D721Med (cell line): ENCODE data around the gene KRTAP10-8.
"Not testable (repeated sequence)": the region's sequence is repeated elsewhere in the genome, so short reads cannot be mapped to it uniquely, and the experiment has no call there.

Experiments used
- DNase-seq: peaks from one replicate; pipeline ENCODE4 v3.0.0; 2011; ENCODE audit warnings: low spot score; ENCODE audit not compliant: insufficient read length
- FAIRE-seq: peaks from 2 replicates; lab custom pipeline; 2011; peaks lifted over from hg19 to GRCh38; lab: Jason Lieb, UNC
- TF ChIP-seq, protein P1 (sequence below): IDR thresholded peaks from 2 replicates; pipeline ENCODE4 v1.5.1; 2012; ENCODE audit warnings: mild to moderate bottlenecking, control low read depth; ENCODE audit not compliant: insufficient read depth; ENCODE audit errors: missing control alignments

Gene KRTAP10-8

GRCh38 chr21:44603109-44603875 lies 8.6 kb upstream of the KRTAP10-8 start:
- DNase-seq (no peak), FAIRE-seq (no peak)
- TF ChIP-seq, protein P1, sequence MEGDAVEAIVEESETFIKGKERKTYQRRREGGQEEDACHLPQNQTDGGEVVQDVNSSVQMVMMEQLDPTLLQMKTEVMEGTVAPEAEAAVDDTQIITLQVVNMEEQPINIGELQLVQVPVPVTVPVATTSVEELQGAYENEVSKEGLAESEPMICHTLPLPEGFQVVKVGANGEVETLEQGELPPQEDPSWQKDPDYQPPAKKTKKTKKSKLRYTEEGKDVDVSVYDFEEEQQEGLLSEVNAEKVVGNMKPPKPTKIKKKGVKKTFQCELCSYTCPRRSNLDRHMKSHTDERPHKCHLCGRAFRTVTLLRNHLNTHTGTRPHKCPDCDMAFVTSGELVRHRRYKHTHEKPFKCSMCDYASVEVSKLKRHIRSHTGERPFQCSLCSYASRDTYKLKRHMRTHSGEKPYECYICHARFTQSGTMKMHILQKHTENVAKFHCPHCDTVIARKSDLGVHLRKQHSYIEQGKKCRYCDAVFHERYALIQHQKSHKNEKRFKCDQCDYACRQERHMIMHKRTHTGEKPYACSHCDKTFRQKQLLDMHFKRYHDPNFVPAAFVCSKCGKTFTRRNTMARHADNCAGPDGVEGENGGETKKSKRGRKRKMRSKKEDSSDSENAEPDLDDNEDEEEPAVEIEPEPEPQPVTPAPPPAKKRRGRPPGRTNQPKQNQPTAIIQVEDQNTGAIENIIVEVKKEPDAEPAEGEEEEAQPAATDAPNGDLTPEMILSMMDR, result no peak

- TF ChIP-seq, protein P1, result no peak
- FAIRE-seq (no peak), DNase-seq (no peak)
These were observed 8.0 kb upstream of the KRTAP10-8 start for GRCh38 chr21:44603911-44604310.

DNA sequence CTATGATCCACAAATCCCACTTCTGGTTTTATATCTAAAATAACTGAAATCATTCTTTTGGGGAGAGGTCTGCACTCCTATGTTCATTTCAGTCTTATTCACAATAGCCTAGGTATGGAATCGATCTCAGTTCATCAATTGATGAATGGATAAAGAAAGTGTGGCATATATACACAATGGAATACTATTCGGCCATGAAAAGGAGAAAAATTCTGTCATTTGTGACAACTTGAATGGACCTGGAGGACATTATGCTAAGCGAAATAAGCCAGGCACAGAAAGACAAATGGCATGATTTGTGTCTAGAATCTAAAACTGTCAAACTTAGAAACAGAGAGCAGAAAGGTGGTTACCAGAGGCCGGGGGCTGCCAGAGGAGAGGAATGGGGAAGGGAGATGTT lies 5.4 kb upstream of the KRTAP10-8 start:
- DNase-seq (no peak), FAIRE-seq (no peak)
- TF ChIP-seq, protein P1, result no peak

DNA sequence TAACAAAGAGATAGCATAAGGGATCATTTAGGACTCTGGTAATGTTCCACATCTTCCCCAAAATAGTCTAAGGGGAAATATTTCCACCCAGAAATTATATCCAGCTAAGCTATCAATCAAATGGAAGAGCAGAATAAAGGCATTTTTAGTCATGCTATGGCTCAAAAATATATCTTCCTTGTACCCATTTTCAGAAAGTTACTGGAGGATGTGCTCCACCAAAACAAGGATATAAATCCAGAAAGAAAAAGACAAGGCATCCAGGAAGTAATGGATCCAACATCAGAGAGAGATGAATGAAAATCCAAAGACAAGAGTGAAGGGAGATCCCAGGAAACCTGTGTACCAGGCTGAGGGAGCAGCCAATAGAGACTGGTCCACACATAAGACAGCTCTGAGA lies 2.7 kb upstream of the KRTAP10-8 start:
- TF ChIP-seq, protein P1, result no peak

DNA sequence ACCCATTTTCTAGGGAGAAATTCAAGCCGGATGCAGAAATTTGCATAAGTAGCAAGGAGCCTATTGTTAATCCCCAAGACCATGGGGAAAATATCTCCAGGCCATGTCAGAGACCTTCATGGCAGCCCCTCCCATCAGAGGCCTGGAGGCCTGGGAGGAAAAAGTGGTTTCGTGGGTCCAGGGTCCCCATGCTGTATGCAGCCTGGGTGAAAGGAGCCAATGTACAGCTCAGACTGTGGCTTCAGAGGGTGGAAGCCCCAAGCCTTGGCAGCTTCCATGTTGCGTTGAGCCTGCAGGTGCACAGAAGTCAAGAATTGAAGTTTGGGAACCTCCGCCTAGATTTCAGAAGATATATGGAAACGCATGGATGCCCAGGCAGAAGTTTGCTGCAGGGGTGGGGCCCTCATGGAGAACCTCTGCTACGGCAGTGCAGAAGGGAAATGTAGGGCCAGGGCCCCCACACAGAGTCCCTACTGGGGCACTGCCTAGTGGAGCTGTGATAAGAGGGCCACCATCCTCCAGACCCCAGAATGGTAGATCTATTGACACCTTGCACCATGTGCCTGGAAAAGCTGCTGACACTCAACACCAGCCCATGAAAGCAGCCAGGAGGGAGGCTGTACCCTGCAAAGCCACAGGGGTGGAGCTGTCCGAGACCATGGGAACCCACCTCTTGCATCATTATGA lies 1.6 kb upstream of the KRTAP10-8 start:
- not testable (repeated sequence) for DNase-seq, FAIRE-seq

More for the DNA sequence above, 2.7 kb upstream of the KRTAP10-8 start:
- DNase-seq (no peak), FAIRE-seq (no peak)

DNA sequence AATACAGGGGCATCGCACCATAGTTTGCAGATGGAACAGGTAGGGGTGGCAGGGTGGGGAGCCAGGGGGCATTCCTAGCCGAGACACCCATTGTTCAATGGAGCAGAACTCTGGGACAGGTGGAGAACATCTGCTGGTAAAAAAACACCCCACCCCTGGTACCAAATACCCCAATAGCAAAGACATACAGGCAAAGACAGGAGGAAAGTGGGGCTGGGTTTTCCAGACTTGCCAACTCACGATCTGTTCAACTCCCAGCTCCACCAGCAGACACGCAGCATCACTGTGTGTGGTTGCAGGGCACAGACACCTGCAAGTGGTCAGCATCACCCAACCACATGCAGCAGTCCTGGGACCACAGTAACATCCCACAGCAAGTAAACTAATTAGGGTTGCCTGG lies 328 bp upstream of the KRTAP10-8 start:
- TF ChIP-seq, protein P1, result no peak
- FAIRE-seq, result no peak
- no peak for DNase-seq

GRCh38 chr21:44612669-44613229 lies 870 bp downstream of the KRTAP10-8 start:
- FAIRE-seq, result no peak
- TF ChIP-seq, protein P1, result no peak
- no peak for DNase-seq
